Pancreas (tissue), 10 donors: Measurements from ENCODE around the gene BACH2. TPM values are rescaled to one million over a fixed set of nuclear protein-coding genes. Genes with fewer than 3 reads are reported as not detected.

Source experiments
- ATAC-seq, 4 donors: fragments of 200-7000 bp; cut with Tn5 transposase; one replicate each; pipeline versions ENCODE4 v1.8.0 to v1.9.1; 2020; ENCODE audit warnings: mild to moderate bottlenecking in 4 of 4, moderate library complexity in 4 of 4
- DNase-seq, 6 donors: peaks; one replicate each; pipeline ENCODE4 v3.0.0-alpha.2; 2020
- FAIRE-seq: peaks from 2 replicates; lab custom pipeline; 2012; peaks lifted over from hg19 to GRCh38; lab: Jason Lieb, UNC
- H3K27ac ChIP-seq, 4 donors: fragments of 200-600 bp; sonication (generic); 1 replicate in 3 of 4; 2 replicates in 1 of 4; pipeline versions ENCODE4 v1.5.0 to v1.8.0; 2020
- H3K27me3 ChIP-seq, 4 donors: fragments of 200-600 bp; one replicate each; pipeline ENCODE4 v1.8.0; 2021
- H3K36me3 ChIP-seq, 3 donors: fragments of 200-600 bp; sonication (generic) in 1 of 3; one replicate each; pipeline versions ENCODE4 v1.5.0 to v1.8.0; 2020 to 2021
- H3K4me1 ChIP-seq, 3 donors: fragments of 200-600 bp; one replicate each; pipeline ENCODE4 v1.8.0; 2021
- H3K4me3 ChIP-seq, 4 donors: fragments of 200-600 bp; sonication (generic) in 2 of 4; one replicate each; pipeline versions ENCODE4 v1.5.0 to v1.8.0; 2020 to 2021
- H3K9me3 ChIP-seq, 4 donors: fragments of 200-600 bp; one replicate each; pipeline ENCODE4 v1.8.0; 2021
- CTCF ChIP-seq, 4 donors: fragments of 200-600 bp; sonication (generic) in 3 of 4; IDR thresholded peaks; one replicate each; pipeline versions ENCODE4 v1.5.0 to v1.8.0; 2021; ENCODE audit warnings: antibody characterized with exemption in 4 of 4
- WGBS, 2 donors: extraction: QIAGEN DNeasy Blood & Tissue Kit; methylation state at CpG; one replicate each; pipeline ENCODE4 v1.1.7; 2013; 5-methylcytosine and 5-hydroxymethylcytosine counted together
- intact Hi-C, 3 donors: fragments of 100-400 bp; cut with DNase I; formaldehyde crosslinking; loops; one replicate each; pipeline versions ENCODE4 v1.11.1 to v1.14.2; 2022
- polyA plus RNA-seq, 2 donors: library from polyadenylated mRNA; stranded (reverse); fragments of 200-250 nt; gene quantifications; one replicate each; pipeline ENCODE4 v1.2.3, GENCODE V29; 2013
- total RNA-seq, 6 donors: library from RNA; stranded (reverse); fragmentation: NEBNext Ultra II Directional in 4 of 6; extraction: Animal tissue kit (Norgen Biotek cat#: 25700) in 4 of 6; gene quantifications; one replicate each; pipeline versions ENCODE4 v1.2.1 to v1.2.4, GENCODE V29; 2021 to 2023
- donor health status: healthy with polysubstance abuse.
- donor health status: DM: no; HTN: no; CAD: no; lungs with moderate emphysema.
- donor health status: DM: no; HTN: no; CAD: no.
- donor health status: control.
- donor health status: control.
- donor health status: Bipolar disorder and iron deficiency.
- donor health status: DM: yes; HTN: yes; CAD: no.
- donor health status: DM: no; HTN: no; CAD: no.
- donor health status: DM: no; HTN: no; CAD: no.
- donor health status: DM: yes; HTN: yes; CAD: no.

BACH2 gene
- total and polyA plus RNA-seq, 8 donors, result 0.61 to 8.0 (median 4.9) TPM

GRCh38 chr6:90186637-90187371, 109.8 kb downstream of the BACH2 start:
- no peak for DNase-seq
- no peak for ATAC-seq
- no peaks in the 10 kb centered on the region for H3K27me3 ChIP-seq
- no peaks in the 10 kb centered on the region for H3K9me3 ChIP-seq
- no peak for TF ChIP-seq CTCF (IDR thresholded peaks at IDR 0.05)
- FAIRE-seq, result no peak
- 57 to 67% methylated on average over 8 of the region's 8 CpGs for WGBS, 2 donors
- no peaks in the 10 kb centered on the region for H3K36me3 ChIP-seq
- H3K4me1 ChIP-seq, result peaks cover 16 to 41% (median 17%) of the 10 kb centered on the region in 3 donors
- no peak overlapping the region for H3K4me3 ChIP-seq
- H3K27ac ChIP-seq, result no peak overlapping the region
- intact Hi-C loops, result no loop called here

GRCh38 chr6:90186026-90186425, 110.6 kb downstream of the BACH2 start:
- no peak for DNase-seq
- Histone ChIP-seq H3K4me1 (peaks cover 16 to 41% (median 17%) of the 10 kb centered on the region in 3 donors), H3K4me3 (no peak overlapping the region), H3K27me3 (no peaks in the 10 kb centered on the region), H3K36me3 (no peaks in the 10 kb centered on the region), H3K9me3 (no peaks in the 10 kb centered on the region), H3K27ac (no peak overlapping the region)
- no peak for TF ChIP-seq CTCF (IDR thresholded peaks at IDR 0.05)
- 98 to 99% methylated on average over 3 of the region's 3 CpGs for WGBS, 2 donors
- intact Hi-C loops, result no loop called here
- FAIRE-seq, result no peak
- ATAC-seq, result no peak

- no peak for TF ChIP-seq CTCF (IDR thresholded peaks at IDR 0.05)
- WGBS, 2 donors, result 42 to 45% methylated on average over 8 of the region's 8 CpGs
- Histone ChIP-seq H3K9me3 (no peaks in the 10 kb centered on the region), H3K27ac (peak overlapping the region in 3 of 4 donors; percentile 11 to 61 (median 56)), H3K27me3 (no peaks in the 10 kb centered on the region), H3K4me3 (no peak overlapping the region), H3K36me3 (no peaks in the 10 kb centered on the region), H3K4me1 (peaks cover 16 to 41% (median 17%) of the 10 kb centered on the region in 3 donors)
- ATAC-seq (peak; percentile 21 to 60 (median 44)), FAIRE-seq (no peak), DNase-seq (peak in 1 of 6 donors; percentile 31)
- intact Hi-C loops, result no loop called here
These were observed 112.0 kb downstream of the BACH2 start for GRCh38 chr6:90184334-90185298.

- peak overlapping the region in 2 of 4 donors; percentile 56 to 61 for H3K27ac ChIP-seq
- peak; percentile 58 to 86 (median 84) for ATAC-seq
These were observed 112.9 kb downstream of the BACH2 start for GRCh38 chr6:90183587-90184333.

More at GRCh38 chr6:90183587-90184333, 112.9 kb downstream of the BACH2 start:
- Histone ChIP-seq H3K4me1 (peaks cover 16 to 45% (median 17%) of the 10 kb centered on the region in 3 donors), H3K4me3 (no peak overlapping the region), H3K36me3 (no peaks in the 10 kb centered on the region), H3K9me3 (no peaks in the 10 kb centered on the region), H3K27me3 (no peaks in the 10 kb centered on the region)
- no peak for FAIRE-seq
- 15 to 19% methylated on average over 3 of the region's 3 CpGs for WGBS, 2 donors
- intact Hi-C loops, result no loop called here
- peak in 1 of 6 donors; percentile 15 for DNase-seq
- TF ChIP-seq CTCF (IDR thresholded peaks at IDR 0.05), result no peak
